ENCODE results near the gene FAM107B.
"Not testable (repeated sequence)": the region's sequence is repeated elsewhere in the genome, so short reads cannot be mapped to it uniquely, and the experiment has no call there.

The FAM107B gene

DNA sequence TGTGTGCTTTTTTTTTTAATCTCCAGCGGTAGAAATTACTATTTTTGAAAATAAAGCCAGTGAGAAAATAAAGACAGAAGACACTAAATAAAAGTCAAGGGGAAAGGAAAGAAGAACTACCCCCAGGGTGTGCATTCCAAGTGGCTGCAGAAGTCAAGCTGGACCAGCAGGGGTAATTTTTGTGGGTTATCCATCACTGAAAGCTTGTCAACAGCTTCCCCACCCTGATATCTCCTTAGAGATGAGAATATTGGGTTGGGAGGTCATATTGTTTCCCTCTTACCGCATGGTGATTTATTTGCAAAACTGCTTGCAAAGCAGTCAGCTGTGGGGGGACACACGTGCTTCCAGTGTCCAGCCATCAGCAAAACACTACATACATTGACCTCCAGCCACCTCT is 46.4 kb downstream of the FAM107B start:
- DNase-seq, result no peak

GRCh38 chr10:14727924-14728323 is 46.8 kb downstream of the FAM107B start:
- DNase-seq, result no peak

DNA sequence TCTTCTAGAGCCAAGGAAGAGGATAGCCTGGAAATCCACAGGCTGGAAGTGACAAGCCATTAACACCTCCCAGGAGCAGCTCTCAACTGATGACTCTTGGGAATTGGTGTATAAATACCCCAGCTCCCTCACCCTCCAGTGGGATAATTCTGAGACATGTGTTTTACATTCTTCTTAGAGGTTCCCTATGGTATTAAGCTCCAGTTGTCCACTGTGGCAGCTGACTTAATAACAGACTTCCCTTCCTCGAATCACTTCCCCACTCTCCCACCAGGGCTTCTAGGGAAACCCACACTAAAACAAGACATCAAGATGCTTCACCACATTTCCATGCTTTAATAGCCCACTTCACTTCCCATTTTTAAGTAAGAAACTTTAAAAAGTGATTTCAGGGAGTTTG is 47.2 kb downstream of the FAM107B start:
- no peak for DNase-seq

DNA sequence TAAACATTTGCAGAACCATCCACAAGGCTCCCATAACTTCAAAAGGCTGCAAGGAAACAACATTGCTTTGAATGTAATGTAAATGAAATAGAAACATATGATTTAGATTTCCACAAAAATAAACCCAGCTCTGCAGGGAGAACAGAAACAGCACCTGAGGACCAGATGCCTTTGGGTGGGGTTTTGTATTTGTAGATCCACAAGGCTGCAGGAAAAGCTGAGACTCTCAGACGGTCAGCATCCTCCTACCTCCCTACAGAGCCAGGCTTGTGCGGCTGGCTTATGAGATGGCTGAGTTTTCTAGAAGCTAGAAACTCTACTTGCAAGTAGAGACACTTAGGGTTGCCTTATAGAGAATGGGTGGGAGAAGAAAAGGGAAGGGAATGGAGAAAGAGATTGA is 49.8 kb downstream of the FAM107B start:
- no peak for DNase-seq

GRCh38 chr10:14723052-14723689 is 51.5 kb downstream of the FAM107B start:
- no peak for DNase-seq

- DNase-seq, result no peak
Measured at GRCh38 chr10:14717552-14717951, 57.1 kb downstream of the FAM107B start.

- DNase-seq, result no peak
Measured at GRCh38 chr10:14712991-14713424, 61.7 kb downstream of the FAM107B start.

DNA sequence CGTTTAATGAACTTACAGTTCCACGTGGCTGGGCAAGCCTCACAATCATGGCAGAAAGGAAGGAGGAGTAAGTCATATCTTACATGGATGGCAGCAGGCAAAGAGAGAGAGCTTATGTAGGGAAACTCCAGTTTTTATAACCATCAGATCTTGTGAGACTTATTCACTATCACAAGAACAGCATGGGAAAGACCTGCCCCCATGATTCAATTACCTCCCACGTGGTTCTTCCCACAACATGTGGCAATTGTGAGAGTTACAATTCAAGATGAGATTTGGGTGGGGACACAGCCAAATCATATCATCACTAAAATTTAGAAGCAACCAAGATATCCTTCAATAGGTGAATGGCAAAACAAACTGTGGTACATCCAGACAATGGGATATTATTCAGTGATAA is 65.4 kb downstream of the FAM107B start:
- DNase-seq, result not testable (repeated sequence)

DNA sequence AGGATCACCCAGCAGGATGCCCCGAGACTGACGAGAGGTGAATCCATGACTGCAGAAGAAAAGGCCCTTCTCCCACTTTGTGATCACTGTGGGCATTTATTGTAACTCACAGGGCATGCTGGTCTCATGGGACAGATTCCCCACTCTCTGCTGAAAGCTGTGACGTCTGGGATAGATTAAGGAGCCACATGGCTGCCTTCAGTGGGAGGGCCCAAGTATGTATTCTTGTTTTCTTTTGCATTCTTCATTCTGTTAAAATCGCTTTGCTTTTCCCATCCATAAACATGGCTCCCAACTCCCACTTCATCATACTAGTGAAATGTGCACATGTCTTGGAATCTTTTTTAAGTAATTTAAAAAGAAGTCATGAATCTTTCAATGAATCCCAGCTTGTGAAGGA is 67.2 kb downstream of the FAM107B start:
- DNase-seq, result no peak

DNA sequence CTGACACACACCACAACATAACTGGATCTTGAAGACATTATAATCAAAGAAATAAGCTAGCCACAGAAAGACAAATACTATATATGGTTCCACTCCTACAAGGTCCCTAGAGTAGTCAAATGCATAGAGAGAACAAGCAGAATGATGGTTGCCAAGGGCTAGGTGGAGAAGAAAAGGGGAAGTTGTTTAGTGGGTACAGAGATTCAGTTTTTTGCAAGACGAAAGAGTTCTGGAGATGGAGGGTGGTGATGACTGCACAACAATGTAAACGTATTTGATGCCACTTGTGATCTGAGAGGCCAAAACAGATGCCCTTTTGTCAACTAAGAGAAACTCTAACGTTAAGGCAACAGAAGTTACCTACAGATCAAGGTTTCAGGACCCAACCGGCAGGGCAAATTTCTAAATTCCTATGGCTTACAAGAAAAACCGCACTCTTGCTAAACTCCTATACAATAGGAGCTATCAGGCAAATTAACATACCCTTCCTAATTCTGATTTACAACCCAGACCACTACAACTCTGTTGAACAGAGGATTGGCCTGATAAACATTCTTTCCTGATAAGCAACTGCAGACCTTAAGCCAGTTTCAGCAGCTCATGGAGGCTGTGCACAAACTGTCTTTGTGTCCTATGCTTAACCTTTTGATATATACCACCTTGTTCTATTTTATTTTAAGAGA is 69.0 kb downstream of the FAM107B start:
- no peak for DNase-seq

DNA sequence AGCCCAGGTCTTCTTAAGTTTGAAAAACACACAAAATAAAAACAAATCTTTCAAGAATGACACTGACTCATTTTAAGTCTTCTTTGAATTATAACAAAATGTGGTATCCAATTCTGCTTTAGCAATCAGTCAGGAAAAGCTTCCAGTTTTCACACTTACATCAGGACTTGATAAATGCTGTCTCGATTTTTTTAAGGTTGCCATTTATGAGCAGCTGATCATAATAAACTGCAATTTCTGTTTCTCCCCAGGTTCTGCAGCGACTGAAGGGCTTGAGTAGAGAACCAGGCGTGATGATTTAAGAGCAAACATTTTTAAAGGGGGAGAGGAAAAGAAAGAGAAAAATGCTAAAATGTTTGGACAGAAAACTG is 71.1 kb downstream of the FAM107B start:
- no peak for DNase-seq

GRCh38 chr10:14701466-14701865 is 73.2 kb downstream of the FAM107B start:
- no peak for DNase-seq

DNA sequence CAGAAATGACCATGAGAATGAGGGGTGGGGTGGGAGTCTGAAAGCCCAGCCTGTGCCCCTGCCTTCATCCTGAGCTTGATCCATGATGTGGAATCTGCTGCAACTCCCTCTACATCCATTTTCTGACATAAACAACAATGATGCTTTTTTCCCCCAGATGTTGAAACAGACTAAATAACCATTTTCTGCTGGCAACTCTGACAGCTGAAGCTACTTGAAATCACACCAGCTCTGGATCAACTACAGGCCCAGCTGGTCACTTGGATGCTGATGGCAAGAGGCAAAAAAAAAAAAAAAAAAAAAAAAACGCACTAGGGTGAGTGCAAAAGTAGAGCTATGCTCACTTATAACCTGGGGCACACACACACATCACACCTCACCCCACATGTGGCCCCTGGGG is 74.2 kb downstream of the FAM107B start:
- DNase-seq, result no peak

DNA sequence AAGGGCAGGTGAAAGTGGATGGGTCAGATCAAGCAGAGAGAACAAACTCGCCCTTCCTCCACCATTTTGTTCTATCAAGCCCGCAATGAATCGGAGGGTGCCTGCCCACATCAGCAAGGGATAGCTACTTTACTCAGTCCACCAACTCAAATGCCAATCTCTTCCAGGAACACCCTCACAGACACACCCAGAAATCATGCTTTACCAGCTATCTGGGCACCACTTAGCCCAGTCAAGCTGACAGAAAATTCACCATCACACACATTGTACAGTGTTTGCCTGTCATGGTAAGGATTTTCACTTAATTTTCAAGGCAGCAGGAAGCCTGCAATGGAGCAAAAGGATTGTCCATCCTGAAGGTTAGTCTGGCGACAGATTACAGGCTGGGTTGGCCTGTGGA is 75.2 kb downstream of the FAM107B start:
- no peak for DNase-seq

DNA sequence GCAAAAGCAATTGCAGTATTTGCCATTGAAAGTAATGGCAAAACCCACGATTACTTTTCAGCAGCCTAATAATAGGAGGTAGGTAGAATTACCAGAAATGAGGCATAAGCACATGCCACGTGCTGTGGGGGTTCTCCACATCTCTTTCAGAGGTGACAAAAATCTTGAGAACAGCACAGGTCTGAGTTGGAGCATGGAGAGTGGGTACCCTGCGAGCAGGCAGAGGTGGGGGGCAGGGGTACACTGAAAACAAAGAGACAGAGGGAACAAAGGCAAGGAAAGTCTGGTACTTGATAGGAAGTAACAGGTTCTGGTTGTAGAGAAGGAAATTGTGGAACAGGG is 75.9 kb downstream of the FAM107B start:
- DNase-seq, result no peak

- DNase-seq, result no peak
Measured at GRCh38 chr10:14698111-14698828, 76.4 kb downstream of the FAM107B start.

DNA sequence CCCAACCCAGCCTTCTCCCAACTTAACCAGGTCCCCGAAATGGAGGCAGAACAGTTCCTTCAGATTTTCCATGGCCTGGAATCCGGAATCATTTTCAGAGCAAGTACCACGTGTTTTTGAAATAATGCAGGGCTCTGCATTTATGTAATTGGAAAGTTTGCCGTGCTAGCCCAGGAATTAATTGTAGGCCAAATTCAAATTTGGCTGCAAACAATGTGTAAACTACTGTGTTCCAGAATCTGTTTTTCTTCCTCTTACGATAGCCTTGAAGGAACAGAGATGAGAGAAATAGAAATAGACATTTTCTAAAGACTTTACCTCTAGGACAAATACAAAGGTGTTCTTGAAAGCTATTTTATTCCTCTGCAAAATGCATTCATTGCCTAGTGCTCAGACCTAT is 77.4 kb downstream of the FAM107B start:
- DNase-seq, result no peak

- no peak for DNase-seq
Measured at GRCh38 chr10:14696821-14697220, 77.9 kb downstream of the FAM107B start.

- DNase-seq, result no peak
Measured at GRCh38 chr10:14695847-14696480, 78.7 kb downstream of the FAM107B start.

DNA sequence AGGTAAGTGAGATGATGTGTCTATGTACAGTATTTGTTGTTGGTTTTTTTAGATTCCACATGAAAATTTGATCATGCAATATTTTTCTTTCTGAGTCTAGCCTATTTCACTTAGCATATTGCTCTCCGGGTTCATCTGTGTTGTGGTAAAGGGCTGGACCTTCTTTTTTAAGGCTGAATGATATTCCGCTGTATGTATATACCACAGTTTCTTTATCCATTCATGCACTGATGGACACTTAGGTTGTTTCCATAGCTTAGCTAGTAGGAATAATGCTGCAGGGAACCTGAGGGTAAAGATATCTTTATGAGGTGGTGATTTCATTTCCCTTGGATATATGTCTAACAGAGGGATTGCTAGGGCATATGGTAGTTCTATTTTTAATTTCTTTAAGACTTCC is 80.8 kb downstream of the FAM107B start:
- DNase-seq, result no peak

- DNase-seq, result no peak
Measured at GRCh38 chr10:14692344-14693076, 82.2 kb downstream of the FAM107B start.

GRCh38 chr10:14691359-14691758 is 83.3 kb downstream of the FAM107B start:
- no peak for DNase-seq

DNA sequence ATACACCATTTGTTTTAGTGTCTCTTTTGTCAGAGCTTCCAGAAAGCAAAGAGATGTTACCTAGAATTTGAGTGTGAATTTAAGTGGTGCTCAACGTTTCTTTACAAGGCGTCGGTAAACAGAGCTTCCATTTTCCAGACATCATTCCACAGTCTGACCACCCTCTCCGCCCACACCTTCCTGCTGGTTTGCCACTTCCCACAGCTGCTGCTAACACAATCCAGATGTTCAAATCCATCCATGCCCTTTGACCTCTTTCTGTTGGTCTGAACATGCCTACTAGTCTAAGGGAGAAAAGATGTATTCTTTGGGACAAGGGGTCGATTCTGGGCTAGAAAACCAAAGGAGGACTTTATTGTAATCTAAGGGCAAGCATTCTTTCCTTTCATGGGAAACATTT is 86.1 kb downstream of the FAM107B start:
- DNase-seq, result no peak
